ENCODE measurements around the gene MBNL1. TPM values are rescaled to one million over a fixed set of nuclear protein-coding genes. Genes with fewer than 3 reads are reported as not detected.

The MBNL1 gene
- total RNA-seq, 2 experiments from 2014 or later, result 163 to 174 TPM

DNA sequence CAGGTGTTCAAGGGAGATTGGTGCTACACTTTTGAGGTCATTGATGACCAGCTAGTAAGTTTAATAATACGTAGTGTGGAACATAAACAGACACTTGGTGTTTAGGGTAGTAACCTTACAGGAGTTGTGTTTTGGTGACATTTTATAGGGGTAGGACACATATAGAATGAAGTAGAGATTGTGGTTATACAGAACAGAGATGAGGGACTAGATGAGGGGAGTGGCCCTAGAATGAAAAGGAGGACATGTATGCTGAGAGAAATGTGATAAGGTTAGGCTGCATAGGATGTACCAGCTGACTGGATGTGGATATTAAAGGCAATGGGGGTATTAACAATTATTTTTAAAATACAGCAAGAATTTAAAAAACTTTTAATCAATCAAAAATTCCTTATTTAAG, 8.0 kb downstream of the MBNL1 start:
- BruUV-seq (replicated peaks), result no TSS peak
- H3K4me2 ChIP-seq (ENCODE audit: low read length), result peak overlapping the region; percentile 33

DNA sequence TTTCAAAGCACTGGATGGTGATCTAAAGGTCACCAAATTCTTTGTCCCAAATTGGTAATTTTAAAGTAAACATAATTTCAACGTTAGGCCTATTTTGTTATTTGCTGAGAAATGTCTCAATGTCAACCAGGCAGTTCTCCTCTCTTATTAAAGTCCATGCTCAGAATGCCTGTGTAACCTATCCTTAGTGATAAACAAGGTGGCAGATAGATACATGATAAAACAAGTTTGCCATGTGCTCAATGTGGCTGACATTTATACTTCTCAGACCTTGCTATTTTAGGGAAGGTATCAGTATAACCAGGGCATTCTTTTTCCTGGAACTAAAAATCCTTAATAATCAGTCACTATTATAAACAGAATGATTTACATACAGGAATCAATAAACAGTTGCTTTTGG, 8.5 kb downstream of the MBNL1 start:
- CTCF ChIA-PET (ENCODE audit: unreplicated experiment), result no interaction called here
- peaks cover 75% of the 10 kb centered on the region for H4K20me1 ChIP-seq (ENCODE audit: insufficient read depth, low read length)

More for the DNA sequence above, 8.0 kb downstream of the MBNL1 start:
- no peak for DNase-seq (ENCODE audit: low spot score)
- Histone ChIP-seq H3K36me3 (ENCODE audit: insufficient read depth, low read length) (peaks cover 28% of the 10 kb centered on the region), H2AFZ (ENCODE audit: low read length) (no peak overlapping the region), H3K27ac (ENCODE audit: low read depth, low read length, poor library complexity, severe bottlenecking) (no peak overlapping the region), H4K20me1 (ENCODE audit: insufficient read depth, low read length) (peaks cover 70% of the 10 kb centered on the region), H3K4me3 (ENCODE audit: low read depth, low read length, poor library complexity, severe bottlenecking) (no peak overlapping the region), H3K9me3 (ENCODE audit: low read length) (no peaks in the 10 kb centered on the region; the same call in 1 of the 2 replicates), H3K79me2 (ENCODE audit: insufficient read depth, low read depth, low read length) (peaks cover 100% of the 10 kb centered on the region), H3K9me2 (ENCODE audit: insufficient read depth, low read length) (no peaks in the 10 kb centered on the region), H3K4me1 (ENCODE audit: insufficient read depth, low read length, poor library complexity, severe bottlenecking) (peaks cover 92% of the 10 kb centered on the region)
- CTCF ChIA-PET (ENCODE audit: unreplicated experiment), result no interaction called here
- intact Hi-C loops (cut with micrococcal nuclease; ENCODE audit: unreplicated experiment), result no loop called here
- POLR2A ChIA-PET, result interaction anchor here (0.9 to 1.3 kb wide), 6 partner anchors 8 to 51 kb away, joined by 3 to 6 read pairs (median 3); partner anchors contain the start of gene MBNL1
- TF ChIP-seq CTCF (conservative IDR thresholded peaks at IDR 0.05; ENCODE audit: low read length) (no peak), EZH2phosphoT487 (IDR thresholded peaks at IDR 0.05; ENCODE audit: borderline replicate concordance, low read depth, low read length) (no peak)

More for the DNA sequence above, 8.5 kb downstream of the MBNL1 start:
- Histone ChIP-seq H3K9me2 (ENCODE audit: insufficient read depth, low read length) (no peaks in the 10 kb centered on the region), H3K79me2 (ENCODE audit: insufficient read depth, low read depth, low read length) (peaks cover 100% of the 10 kb centered on the region), H3K4me2 (ENCODE audit: low read length) (peak overlapping the region; percentile 36), H3K4me1 (ENCODE audit: insufficient read depth, low read length, poor library complexity, severe bottlenecking) (peaks cover 94% of the 10 kb centered on the region), H3K36me3 (ENCODE audit: insufficient read depth, low read length) (peaks cover 24% of the 10 kb centered on the region), H3K9me3 (ENCODE audit: low read length) (no peaks in the 10 kb centered on the region; the same call in 1 of the 2 replicates), H3K27ac (ENCODE audit: low read depth, low read length, poor library complexity, severe bottlenecking) (no peak overlapping the region), H2AFZ (ENCODE audit: low read length) (no peak overlapping the region), H3K4me3 (ENCODE audit: low read depth, low read length, poor library complexity, severe bottlenecking) (no peak overlapping the region)
- DNase-seq (ENCODE audit: low spot score), result no peak
- BruUV-seq (replicated peaks), result no TSS peak
- intact Hi-C loops (cut with micrococcal nuclease; ENCODE audit: unreplicated experiment), result no loop called here
- no peak for TF ChIP-seq EZH2phosphoT487 (IDR thresholded peaks at IDR 0.05; ENCODE audit: borderline replicate concordance, low read depth, low read length)
- TF ChIP-seq CTCF (conservative IDR thresholded peaks at IDR 0.05; ENCODE audit: low read length), result no peak
- POLR2A ChIA-PET, result interaction anchor here (0.7 to 1.3 kb wide), 7 partner anchors 9 to 132 kb away, joined by 3 to 6 read pairs (median 3); partner anchors contain the start of gene MBNL1
